HL-60/S4 treated with phorbol 12-myristate 13-acetate at 8.2 ng/mL for 4 days and 3 days (cell line): ENCODE measurements around the gene ZNF609.

ENCODE experiments used
- in situ Hi-C: fragments of 300-500 bp; cut with MboI; formaldehyde crosslinking; loops from 2 replicates; pipeline ENCODE4 v1.15.0; 2022; ENCODE audit warnings: low sequenced_read_pairs

Gene ZNF609

DNA sequence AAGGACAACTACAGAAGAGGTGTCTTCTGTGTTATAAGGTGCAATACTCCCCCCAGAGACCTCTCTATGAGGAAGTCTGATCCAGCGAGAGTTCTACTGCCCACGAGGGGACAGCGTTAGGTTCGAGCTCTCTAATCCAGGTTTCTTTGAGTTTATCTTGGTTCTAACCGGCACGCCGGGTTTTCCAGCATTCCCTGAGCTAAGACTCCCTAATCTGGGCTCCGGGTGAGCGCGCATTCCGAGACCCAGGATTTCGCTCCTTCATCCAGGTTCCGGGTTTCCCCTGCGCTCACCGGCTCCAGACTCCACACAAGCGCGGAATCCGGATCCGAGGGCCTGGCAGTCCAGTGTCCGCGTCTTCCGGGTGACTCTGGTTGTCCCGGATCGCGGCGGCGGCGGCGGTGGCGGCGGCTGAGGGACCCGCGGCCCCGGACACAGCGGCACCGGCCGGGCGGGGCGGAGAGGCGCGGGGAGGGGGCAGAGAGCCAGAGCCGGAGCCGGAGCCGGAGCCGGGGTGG is at the start of gene ZNF609:
Gene ZNF609 (plus strand): TSS at position 373 of the 518 bp plus-strand sequence. CDS start 38,842 bp downstream, outside the sequence.
- in situ Hi-C loops = no loop called here

DNA sequence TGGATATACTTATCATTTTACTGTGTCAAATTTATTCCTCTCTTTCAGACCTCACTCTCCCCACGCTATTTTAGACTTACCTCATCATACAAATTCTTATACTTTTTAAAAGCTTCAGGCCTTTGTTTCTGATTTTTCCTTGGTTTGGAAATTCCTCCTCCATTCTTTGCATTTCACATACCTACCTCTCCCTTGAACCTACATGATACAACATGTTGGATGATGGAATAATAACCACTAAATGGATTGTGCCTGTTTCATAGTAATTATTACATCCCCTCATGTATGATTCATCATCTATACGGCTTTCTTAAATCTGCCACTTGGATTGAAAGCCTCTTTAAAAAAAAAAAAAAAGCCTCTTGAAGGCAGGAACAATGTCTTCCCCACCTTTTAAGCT is 48.2 kb upstream of the ZNF609 start:
- in situ Hi-C loops = no loop called here

- in situ Hi-C loops = no loop called here
Observed at GRCh38 chr15:64422697-64423096, 37.7 kb upstream of the ZNF609 start.

- in situ Hi-C loops = no loop called here
Observed at GRCh38 chr15:64423970-64424369, 36.4 kb upstream of the ZNF609 start.

DNA sequence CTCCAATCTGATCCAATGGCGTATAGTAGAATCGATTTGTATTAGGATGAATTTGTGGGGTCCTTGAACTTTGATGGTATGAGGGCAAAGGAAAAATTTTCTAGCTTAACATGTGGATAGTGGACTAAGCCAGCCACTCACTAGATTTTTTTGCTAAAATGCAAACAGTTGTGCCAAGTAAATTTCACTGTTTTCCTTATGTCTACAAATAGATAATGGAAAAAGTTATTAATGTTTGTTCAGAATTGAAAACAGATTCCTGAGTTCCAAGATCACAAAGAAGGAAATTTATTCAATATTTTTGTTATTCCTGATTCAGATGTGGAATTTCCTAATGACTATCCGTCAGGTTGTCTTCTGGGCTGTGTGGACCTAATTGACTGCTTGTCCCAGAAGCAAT is 35.2 kb upstream of the ZNF609 start:
- in situ Hi-C loops = no loop called here

GRCh38 chr15:64426845-64427465 is 33.4 kb upstream of the ZNF609 start:
- in situ Hi-C loops = no loop called here

DNA sequence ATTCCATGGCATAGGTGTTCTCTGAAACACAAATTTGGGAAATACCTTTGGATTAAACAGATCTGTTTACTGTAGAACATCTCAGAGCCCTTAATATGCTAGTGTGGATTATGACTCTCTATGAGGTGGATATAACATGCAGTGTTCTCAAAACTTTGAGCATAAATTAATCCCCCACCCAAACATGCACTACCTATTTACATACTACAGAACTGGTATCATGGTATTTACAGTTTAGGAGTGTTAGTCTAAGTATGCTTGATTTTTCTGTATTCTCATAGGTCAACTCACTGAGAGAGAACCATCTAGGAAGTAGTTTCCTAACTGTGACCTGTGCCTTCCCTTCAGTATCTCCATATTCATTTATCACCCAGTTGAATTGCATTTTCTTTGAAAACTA is 30.9 kb upstream of the ZNF609 start:
- in situ Hi-C loops = no loop called here

GRCh38 chr15:64430000-64430735 is 30.2 kb upstream of the ZNF609 start:
- in situ Hi-C loops = no loop called here

DNA sequence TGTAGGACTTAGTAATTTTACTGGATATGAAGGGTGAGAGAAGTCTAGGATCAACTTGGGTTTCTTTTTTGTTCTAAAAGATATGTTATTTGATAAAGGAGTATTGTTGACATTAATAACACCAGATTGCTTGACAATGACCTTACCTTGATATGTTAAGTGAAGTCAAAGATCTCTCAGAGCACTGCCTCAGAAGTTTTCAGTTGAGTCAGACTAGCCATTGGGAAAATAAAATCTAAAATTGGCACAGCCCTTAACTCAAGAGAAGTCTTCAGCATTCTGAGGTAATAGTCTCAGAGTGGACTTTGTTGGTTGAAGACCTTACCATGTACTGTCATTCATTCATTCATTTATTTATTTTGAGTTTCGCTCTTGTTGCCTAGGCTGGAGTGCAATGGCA is 22.4 kb upstream of the ZNF609 start:
- in situ Hi-C loops = no loop called here

GRCh38 chr15:64438653-64439447 is 21.5 kb upstream of the ZNF609 start:
- in situ Hi-C loops = no loop called here

GRCh38 chr15:64441852-64442251 is 18.5 kb upstream of the ZNF609 start:
- in situ Hi-C loops = no loop called here

GRCh38 chr15:64443016-64443415 is 17.4 kb upstream of the ZNF609 start:
- in situ Hi-C loops = no loop called here

DNA sequence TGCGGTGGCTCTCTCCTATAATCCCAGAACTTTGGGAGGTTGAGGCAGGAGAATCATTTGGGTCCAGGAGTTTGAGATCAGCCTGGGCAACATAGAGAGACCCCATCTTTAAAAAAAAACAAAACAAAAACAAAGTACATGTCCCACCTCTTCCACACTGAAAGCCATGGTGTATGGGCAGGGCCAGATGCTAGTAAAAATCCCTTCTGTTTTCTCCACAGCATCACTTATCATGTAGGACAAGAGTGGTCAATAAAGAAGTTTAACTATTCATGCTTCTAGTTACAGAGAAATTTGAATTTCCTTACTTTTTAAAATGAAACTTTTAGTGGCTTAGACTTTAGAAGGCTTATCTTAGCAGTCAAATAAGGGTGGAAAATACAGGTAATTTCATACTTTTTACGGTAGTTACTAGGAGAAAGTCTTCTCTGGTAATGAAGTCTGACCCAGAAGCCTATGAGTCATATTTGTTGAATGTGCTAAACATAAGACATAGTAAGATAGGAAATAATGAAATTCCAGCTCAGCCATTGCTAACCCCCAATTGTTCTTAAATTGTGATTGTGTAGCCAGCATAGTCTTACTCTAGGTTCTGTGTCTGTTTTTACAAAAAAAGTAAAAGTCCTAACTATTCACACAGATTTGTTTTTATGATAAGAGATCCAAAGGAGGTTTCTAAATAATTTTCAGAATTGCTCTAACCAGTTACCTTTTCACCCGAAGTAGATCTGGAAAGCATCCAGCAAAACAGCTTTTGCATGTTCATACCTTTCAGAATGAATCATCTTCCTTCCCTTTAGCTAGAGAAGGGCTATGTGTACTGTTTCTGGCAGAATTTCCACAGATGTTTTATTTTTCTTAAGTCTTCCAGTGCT is 16.4 kb upstream of the ZNF609 start:
- in situ Hi-C loops = no loop called here

GRCh38 chr15:64444836-64445235 is 15.5 kb upstream of the ZNF609 start:
- in situ Hi-C loops = no loop called here

GRCh38 chr15:64447536-64448315 is 12.7 kb upstream of the ZNF609 start:
- in situ Hi-C loops = no loop called here

DNA sequence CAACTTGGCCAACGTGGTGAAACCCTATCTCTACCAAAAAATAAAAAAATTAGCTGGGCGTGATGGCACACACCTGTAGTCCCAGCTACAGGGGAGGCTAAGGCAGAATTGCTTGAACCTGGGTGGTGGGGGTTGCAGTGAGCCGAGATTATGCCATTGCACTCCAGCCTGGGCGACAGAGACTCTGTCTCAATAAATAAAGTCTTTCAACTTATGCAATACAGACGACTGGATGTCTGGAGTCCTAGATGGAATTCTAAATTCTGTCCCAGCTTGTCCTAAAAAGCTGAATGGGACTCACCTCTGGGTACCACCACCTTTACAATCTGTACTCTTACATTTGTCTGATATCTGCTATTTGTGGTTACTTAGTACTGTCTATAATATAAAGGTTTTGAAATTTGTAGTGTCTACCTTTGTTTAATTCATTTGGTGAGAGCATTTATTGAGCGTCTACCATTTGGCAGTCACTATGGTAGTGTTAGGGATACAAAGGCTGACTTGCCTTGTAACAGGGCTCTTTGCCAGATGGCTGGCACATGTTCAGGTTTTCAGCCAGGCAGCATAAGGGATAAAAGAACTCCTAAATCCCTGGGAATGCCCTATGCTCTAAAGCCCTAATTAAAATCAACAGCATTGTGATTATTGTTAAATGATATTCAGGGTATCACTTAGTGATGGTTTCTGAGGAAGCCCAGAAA is 7.2 kb upstream of the ZNF609 start:
- in situ Hi-C loops = no loop called here

DNA sequence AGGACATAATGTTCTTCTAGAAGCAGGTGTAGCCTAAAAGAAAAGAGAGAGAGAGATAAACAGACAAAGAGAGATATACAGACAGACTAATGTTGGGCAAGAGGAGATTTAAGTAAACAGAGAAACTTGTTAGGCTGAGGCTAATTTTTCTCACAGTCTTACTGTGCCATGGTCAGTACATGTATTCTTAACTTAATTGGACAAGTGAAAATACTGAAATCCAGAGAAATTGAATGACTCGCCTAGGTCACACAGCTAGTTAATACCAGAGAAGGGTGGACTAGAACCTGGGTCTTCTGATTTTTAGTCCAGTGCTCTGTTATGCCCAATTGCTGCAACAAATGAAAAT is 6.7 kb upstream of the ZNF609 start:
- in situ Hi-C loops = no loop called here

DNA sequence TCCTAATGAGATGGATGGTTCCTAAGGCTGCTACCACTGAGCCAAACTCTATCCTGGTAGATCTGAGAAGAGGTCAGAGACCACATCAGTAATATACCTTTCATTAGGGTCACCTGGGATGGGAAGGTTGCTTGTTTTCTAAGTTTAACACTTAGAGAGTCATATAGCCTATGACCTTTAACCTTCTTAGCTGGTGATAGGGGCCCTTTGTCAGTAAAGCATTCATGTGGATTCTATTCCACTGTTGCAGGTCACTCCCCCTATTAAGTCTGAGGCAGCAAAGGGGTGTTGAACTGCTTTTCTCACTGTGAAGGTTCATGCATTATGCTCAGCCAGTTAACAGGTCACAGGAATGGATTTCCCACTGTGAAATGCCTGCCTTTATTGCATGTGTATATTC is 6.1 kb upstream of the ZNF609 start:
- in situ Hi-C loops = no loop called here

- in situ Hi-C loops = no loop called here
Observed at GRCh38 chr15:64455961-64456371, 4.4 kb upstream of the ZNF609 start.
